GM19238 (cell line): ENCODE results near the gene CYP26A1.

Source experiments
- DNase-seq: peaks from one replicate; pipeline ENCODE4 v3.0.0; 2011; ENCODE audit warnings: low spot score; ENCODE audit not compliant: insufficient read length

Gene CYP26A1

DNA sequence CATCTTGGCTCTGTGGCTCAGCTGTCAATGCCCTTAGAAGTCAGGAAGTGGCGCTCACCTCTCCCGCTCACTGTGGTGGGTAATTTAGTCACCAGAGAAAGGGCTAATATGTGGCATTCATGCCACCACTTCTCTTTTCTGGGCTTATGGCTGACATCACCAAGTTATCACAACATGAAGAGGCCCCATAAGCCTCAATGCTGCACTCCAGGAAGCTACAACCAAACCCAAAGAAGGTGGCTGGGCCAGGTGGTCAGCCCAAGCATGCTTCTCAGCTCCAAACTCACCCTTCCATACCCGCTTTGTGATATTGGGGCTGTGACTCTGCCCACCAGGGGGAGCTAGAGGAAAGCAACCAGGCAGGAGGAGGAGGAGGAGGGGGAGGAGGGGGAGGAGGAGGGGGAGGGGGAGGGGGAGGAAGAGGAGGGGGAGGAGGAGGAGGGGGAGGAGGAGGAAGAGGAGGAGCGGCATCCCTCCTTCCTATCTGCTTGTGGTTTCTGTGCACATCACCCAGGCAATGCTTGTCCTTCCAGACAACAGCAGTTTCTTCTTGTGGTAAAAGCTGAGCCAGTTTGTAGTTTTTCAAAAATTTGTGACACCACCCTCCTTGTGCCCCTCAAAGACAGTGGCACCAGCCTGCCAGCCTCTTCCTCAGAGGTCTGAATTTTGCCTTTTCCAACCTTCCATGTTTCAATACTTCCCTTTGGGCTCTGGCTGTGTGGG is 42.1 kb downstream of the CYP26A1 start:
- peak; percentile 32 for DNase-seq

DNA sequence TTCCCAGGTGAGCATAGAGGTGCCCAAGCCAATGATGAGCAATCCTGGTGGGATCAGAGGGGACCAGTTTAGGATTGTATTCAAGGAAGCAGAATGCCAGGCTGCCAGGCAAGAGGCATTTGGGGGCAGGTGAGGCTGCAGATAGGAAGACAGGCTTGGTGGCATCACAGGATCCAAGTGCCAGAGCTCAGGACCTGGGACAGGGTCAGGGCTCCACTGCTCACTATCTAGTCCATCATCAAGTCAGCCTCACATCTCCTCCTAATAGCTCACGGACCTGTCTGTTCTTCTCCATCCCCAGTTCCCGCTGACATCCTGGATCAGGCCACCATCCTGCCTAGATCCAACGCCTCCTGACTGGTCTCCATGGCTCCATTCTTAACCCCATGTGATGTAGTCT is 47.6 kb downstream of the CYP26A1 start:
- DNase-seq, result no peak

DNA sequence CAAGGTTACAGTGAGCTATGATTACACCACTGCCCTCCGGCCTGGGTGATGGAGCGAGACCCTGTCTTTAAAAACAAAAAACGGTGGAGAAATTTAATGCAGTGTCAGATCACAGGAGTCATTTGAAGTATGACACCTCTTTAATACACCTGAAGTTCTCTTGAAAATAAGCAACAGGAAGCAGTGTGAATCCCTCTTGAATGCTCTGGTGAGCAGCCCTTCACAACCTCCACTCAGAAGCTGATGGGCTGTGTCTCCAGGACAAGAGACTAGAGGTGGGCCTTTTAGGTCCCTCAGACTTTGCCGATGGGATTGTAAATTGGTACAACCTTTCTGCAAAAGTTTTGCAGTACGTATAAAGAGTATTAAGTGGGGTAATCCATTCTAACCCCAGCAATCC is 50.1 kb downstream of the CYP26A1 start:
- DNase-seq, result no peak

DNA sequence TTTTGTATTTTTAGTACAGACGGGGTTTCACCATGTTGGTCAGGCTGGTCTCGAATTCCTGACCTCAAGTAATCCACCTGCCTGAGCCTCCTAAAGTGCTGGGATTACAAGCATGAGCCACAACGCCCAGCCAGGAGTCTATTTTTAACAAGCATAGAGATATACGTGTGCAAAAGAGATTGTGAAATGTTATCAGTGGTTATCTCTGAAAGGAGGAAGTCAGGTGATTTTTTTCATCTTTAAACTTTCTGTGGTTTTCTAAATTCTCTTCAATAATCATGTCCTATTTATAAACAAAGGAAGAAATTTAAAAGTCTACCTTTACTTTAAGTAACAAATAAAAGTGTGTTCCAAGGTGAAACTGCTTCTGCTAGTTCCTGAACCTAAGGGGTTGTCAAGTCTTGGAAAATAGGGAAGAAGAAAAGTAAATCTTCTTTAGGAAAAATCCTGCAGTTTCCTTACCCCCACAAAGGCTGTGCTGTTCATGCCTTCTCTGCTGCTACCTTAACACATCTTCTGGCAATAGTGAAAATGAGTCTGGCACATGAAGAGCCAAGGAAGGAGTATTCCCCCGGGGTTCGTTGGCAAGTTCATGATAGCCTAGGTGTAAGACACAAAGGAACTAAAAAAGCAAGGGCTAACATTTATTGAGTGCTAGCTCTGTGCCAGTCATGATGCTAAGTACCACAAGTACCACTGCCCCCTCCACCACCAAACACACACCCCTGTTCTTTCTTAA is 51.1 kb downstream of the CYP26A1 start:
- no peak for DNase-seq

DNA sequence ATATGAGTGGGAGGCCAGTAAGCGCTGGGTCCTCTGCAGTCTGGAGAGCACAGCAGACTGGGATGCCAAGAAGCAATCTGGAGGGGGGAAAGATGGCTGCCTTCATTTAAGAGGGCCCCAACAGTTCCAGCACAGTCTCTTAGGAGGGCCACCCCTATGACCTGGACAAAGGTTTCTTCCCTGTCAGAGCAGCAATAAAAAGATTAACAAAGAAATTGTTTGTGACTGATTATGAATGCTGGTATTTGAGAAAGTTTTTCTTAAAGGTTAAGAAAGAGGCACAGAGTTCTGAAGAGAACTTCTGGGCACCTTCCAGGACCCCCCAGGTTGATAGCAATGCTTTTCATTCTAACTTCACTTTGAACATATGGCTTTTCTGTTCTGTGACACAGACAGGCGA is 52.3 kb downstream of the CYP26A1 start:
- DNase-seq, result no peak

DNA sequence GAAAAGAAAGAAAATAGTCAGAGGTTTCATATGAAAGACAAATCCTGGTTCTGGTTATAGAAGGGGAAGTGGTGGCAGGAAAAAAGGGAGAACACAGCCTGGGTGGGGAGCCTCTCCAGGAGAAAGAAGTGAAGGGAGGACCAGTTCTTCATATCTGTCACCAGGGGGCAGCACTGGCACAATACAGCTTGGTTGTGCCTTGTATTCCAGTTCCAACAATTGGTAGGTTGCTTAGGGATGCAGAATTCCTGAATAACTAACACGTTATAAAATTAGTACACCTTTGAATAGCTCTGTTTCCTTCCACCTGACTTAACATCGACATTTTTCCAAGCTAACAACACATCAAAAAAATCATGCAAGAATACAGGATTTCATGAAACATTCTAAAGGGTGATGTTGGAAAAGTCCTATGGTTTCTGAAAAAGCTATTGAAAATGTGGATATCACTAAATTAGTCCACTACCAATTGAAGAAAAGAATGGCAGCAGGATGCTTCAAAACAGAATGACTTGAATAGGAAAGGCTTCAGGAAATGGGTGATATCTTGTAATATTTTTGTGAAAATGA is 52.9 kb downstream of the CYP26A1 start:
- no peak for DNase-seq
